GM21717 (cell line): Measurements from ENCODE around the gene ZNF225.
A peak's percentile ranks its signal among the peaks of the same experiment; 100 is the strongest.
"Not testable (repeated sequence)": the region's sequence is repeated elsewhere in the genome, so short reads cannot be mapped to it uniquely, and the experiment has no call there.

Experiments used
- ATAC-seq: cut with Tn5 transposase; IDR thresholded peaks from one replicate; pipeline ENCODE4 v1.9.1; 2021; ENCODE audit warnings: mild to moderate bottlenecking, moderate library complexity; ENCODE audit not compliant: unreplicated experiment

ZNF225 gene

DNA sequence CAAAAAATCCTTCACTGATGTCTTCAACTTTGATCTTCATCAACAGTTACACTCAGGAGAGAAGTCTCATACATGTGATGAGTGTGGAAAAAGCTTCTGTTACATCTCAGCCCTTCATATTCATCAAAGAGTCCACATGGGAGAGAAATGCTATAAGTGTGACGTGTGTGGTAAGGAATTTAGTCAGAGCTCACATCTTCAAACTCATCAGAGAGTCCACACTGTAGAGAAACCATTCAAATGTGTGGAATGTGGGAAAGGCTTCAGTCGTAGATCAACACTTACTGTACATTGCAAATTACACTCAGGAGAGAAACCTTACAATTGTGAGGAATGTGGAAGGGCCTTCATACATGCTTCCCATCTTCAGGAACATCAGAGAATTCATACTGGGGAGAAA, 43.3 kb downstream of the ZNF225 start:
- ATAC-seq, result no peak

DNA sequence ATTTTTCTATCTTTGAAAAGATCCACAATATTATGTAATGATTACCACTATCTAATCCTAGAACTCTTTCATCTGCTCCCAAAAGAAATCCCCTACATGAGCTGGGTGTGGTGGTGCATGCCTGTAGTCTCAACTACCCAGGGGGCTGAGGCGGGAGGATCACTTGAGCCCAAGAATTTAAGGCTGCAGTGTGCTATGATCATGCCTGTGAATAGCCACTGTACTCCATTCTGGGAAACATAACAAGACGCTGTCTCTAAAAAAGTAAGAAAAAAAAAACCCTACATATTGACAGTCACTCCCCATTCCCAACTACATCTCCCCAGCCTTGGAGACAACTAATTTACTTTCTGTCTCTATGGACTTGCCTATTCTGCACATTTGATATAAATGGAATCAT, 50.6 kb downstream of the ZNF225 start:
- ATAC-seq, result no peak

DNA sequence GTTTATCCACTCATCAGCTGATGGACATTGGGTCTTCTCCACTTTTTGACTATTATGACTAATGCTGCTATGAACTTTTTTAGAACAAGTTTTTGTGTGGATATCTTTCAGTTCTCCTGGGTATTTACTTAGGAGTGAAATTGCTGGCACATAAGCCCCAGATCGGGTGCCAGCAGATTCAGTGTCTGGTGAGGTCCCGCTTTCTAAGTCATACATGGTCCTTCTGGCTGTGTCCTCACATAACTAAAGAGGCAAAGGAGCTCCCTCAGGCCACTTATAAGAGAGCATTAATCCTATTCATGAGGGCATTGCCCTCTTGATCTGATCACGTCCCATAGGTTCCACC, 51.1 kb downstream of the ZNF225 start:
- no peak for ATAC-seq

DNA sequence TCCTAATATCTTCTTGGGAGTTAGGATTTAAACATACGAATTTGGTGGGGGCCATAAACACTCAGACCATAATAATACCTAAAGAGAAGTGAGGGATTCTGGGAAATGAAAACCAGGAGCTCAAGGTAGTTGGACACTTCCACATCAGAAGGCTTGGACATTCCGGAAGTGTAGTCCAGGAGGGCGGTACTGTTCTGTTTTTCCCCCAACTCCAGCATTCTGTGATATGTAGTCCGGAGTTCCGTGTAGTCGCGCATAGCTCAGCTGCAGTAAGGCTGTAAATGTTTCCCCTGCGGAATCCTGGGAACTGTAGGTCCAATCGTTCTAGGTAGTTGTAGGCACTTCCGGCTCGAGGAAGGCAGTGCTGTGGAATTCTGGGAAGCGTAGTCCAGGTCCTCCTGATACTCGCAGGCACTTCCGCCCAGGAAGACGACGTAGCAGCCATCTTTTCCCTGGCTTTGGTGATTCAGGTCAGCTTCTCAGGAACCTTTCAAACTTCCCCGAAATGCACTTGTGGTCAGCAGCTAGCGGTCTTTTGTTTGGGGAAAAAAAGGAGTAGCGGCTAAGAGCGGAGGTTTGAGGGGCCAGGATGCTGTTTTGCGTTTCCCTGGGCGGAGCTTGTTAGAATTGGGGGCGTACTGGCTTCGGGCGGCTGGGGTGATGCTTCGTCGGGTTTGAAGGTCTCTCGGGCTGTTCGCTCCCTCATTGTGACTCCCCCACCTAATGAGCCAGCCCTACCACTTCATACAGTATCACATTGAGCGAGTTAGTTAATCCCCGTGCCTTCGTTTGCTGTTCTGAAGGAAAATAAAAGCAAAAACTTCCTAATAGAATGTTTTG, 51.7 kb downstream of the ZNF225 start, which contains the start of gene ZNF226:
Gene ZNF226, plus strand, starts transcription at position 428 of the 840 bp plus-strand sequence. CDS start 4,981 bp downstream, outside the sequence.
- peak; percentile 86 for ATAC-seq

DNA sequence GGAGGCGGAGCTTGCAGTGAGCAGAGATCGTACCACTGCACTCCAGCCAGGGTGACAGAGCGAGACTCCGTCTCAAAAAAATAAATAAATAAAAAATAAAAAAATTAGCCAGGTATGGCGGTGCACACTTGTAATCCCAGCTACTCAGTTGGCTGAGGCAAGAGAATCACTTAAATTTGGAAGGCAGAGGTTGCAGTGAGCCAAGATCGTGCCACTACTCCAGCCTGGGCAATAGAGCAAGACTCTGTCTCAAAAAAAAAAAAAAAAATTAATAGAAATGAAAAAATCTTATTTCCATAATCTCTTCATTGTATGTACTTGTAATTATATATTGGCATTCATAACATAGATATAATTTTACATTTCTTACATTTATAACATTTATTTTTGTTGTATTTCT, 57.5 kb downstream of the ZNF225 start:
- ATAC-seq, result not testable (repeated sequence)

DNA sequence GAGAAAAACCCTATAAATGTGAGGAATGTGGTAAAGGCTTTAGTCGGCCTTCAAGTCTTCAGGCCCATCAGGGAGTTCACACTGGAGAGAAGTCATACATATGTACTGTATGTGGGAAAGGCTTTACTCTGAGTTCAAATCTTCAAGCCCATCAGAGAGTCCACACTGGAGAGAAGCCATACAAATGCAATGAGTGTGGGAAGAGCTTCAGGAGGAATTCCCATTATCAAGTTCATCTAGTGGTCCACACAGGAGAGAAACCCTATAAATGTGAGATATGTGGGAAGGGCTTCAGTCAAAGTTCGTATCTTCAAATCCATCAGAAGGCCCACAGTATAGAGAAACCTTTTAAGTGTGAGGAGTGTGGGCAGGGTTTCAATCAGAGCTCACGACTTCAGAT, 63.4 kb downstream of the ZNF225 start:
- ATAC-seq, result no peak

DNA sequence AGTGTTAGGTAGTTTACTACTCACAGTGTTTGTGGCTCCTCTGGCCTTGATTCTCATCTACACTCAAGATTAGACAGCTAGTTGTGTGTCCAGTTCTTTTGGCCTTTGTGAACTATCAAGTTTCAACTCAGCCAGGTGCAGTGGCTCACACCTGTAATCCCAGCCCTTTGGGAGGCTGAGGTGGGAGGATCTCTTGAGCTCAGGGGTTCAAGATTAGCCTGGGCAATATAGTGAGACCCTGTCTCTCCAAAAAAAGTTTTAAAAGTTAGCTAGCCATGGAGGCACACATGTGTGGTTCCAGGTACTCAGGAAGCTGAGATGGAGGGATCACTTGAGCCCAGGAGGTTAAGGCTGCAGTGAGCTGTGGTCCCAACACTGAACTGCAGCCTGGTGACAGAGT, 67.8 kb downstream of the ZNF225 start:
- no peak for ATAC-seq

DNA sequence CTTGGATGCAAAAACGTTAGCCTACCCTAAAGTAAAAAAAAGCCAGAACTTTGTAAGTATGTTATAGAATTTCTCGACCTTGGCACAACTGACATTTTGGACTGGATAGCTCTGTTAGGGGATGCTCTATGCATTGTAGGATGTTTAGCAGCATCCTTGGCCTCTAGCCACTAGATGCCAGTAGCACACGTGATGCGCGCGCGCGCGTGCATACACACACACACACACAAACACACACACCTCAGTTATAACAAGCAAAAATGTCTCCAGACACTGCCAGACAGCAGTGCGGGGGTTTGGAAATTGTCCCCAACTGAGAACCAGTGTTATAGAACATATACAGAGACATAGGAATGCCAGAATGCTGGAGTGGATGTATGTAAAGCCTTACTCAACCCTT, 68.9 kb downstream of the ZNF225 start:
- ATAC-seq, result no peak
